AG09309 (cell line): ENCODE measurements around the gene CCDC78.

Experiments
- DNase-seq: peaks from one replicate; pipeline ENCODE4 v3.0.0-alpha.2; 2010; ENCODE audit warnings: low read depth
- H3K4me3 ChIP-seq: 2 replicates; pipeline ENCODE4 v1.5.1; 2011; ENCODE audit warnings: mild to moderate bottlenecking, low read depth, low read length, moderate library complexity; ENCODE audit not compliant: control insufficient read depth
- CTCF ChIP-seq: IDR thresholded peaks from 2 replicates; pipeline ENCODE4 v1.5.1; 2011; ENCODE audit warnings: mild to moderate bottlenecking, low read depth, low read length, inconsistent platforms; ENCODE audit not compliant: insufficient read depth, control insufficient read depth; ENCODE audit errors: missing control alignments

The CCDC78 gene

GRCh38 chr16:736936-737481 lies 10.8 kb upstream of the CCDC78 start:
- no peak for TF ChIP-seq CTCF
- H3K4me3 ChIP-seq: no peak overlapping the region
- no peak for DNase-seq

DNA sequence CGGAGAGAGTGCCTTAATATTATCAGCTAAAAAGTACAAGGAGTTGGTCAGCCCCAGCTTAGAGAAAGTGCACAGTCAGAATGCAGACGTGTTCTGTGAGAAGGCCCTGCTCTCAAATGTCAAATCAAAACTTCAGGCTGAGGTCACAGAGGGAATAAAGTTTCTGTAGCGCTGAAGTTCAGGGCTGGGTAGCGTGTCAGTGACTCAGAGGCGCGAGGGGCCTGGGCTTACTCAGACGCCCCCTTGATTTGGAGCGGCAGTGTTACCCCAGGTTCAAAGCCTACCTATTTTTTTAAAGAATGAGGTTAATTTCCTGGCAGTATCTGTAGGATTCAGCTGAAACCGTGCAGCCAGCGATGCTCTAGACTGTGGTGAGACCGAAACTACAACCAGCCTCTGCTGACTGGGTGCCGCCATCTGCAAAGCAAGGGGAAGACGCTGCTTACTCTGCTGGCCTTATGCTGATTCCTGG lies 9.8 kb upstream of the CCDC78 start:
- TF ChIP-seq CTCF: no peak
- H3K4me3 ChIP-seq: no peak overlapping the region
- DNase-seq: no peak

DNA sequence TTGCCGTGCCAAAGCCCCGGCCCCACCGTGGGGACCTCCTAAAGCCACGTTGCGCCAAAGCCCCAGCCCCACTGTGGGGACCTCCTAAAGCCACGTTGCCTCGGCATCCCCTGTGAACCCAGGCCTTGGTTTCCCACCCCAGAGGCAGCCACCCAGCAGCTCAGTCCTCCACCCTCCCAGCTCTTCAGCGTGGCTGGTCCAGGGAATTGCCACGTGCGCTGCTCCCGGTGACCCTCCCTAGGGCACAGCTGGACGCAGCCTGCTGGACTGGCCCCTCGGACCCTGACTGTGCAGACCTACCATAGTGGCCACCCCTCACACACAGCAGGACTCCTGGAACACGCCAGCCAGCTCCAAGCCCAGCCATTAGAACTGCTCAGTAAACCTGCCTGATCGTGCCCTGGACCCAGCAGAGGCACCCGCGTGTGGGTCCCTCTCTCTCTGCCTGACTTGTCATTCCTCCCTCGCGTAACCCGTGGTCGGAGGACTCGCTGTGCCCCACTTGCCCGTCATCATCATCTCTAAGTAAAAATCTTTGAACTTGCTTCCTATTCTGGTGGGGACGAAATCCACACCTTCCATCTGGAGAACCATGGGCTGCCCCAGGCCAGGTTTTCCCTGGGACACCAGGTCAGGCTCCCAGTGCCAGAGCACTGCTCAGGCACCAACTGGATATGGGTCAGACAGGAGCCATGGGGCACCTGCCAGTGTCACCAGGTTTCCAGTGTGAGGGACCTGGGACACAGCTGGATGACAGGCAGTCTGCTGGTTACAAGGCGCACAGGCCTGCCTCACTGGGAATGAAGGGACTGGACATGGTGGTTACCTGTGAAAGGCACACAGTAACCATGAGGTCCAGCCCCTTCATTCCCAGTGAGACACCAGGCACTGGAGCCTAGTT lies 9.0 kb upstream of the CCDC78 start:
- no peak for DNase-seq
- TF ChIP-seq CTCF: no peak
- no peak overlapping the region for H3K4me3 ChIP-seq

GRCh38 chr16:734208-734980 lies 8.2 kb upstream of the CCDC78 start:
- H3K4me3 ChIP-seq: no peak overlapping the region
- no peak for TF ChIP-seq CTCF
- no peak for DNase-seq

DNA sequence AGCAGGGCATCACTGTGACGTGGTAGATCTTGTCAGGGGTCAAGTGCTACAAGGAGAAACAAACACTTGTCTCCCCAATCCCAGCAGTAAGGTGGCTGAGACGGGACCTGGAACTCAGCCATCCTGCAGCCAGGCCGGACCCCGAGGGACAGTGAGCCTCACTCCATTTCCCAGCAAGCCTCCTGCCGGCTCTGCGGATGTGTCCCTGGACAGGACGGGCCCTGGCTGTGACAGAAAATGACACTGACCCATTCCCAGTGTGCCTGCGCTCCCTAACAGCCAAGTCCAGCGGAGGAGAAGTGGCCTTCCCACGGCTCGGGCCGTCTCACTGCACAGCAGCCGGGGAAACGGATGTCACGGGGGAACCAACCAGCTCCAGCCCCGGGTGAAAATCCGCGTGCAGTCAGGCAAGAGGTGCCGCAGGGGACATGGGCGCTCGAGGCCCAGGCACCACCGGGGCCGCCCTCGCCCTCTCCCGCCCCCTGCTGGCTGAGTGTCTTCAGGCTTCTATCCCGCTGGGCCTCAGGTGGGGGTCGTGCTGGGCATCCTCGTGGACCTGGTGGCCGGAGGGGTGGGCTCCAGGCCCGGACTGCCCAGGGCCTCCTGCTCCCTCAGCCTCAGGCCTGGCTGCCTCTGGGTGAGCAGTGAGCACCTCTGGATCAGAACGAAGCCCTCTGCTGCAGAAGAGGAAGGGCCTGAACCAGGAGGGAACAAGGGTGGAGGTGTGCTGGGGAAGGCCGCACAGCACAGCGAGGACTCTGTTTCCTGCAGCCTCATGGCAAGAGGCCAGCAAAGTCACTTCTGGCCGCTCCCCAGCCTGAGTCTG lies 7.4 kb upstream of the CCDC78 start:
- peak; percentile 28 for TF ChIP-seq CTCF
- DNase-seq: no peak

GRCh38 chr16:732936-733335 lies 6.7 kb upstream of the CCDC78 start:
- DNase-seq: no peak
- TF ChIP-seq CTCF: no peak

More for the DNA sequence above, 7.4 kb upstream of the CCDC78 start:
- no peak overlapping the region for H3K4me3 ChIP-seq

More at GRCh38 chr16:732936-733335, 6.7 kb upstream of the CCDC78 start:
- no peak overlapping the region for H3K4me3 ChIP-seq
